GM12801 (cell line): Measurements from ENCODE around the gene MED26.

ENCODE experiments used
- CTCF ChIP-seq: IDR thresholded peaks from one replicate; pipeline ENCODE4 v1.5.1; 2011; ENCODE audit warnings: control low read depth; ENCODE audit not compliant: insufficient read length; ENCODE audit errors: extremely low read depth

MED26 gene, protein sequence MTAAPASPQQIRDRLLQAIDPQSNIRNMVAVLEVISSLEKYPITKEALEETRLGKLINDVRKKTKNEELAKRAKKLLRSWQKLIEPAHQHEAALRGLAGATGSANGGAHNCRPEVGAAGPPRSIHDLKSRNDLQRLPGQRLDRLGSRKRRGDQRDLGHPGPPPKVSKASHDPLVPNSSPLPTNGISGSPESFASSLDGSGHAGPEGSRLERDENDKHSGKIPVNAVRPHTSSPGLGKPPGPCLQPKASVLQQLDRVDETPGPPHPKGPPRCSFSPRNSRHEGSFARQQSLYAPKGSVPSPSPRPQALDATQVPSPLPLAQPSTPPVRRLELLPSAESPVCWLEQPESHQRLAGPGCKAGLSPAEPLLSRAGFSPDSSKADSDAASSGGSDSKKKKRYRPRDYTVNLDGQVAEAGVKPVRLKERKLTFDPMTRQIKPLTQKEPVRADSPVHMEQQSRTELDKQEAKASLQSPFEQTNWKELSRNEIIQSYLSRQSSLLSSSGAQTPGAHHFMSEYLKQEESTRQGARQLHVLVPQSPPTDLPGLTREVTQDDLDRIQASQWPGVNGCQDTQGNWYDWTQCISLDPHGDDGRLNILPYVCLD

GRCh38 chr19:16628183-16628983 lies at the start of gene MED26:
Gene MED26 (minus strand): TSS chr19:16628204. CDS start chr19:16627943, 261 bp downstream.
- TF ChIP-seq CTCF = no peak

DNA sequence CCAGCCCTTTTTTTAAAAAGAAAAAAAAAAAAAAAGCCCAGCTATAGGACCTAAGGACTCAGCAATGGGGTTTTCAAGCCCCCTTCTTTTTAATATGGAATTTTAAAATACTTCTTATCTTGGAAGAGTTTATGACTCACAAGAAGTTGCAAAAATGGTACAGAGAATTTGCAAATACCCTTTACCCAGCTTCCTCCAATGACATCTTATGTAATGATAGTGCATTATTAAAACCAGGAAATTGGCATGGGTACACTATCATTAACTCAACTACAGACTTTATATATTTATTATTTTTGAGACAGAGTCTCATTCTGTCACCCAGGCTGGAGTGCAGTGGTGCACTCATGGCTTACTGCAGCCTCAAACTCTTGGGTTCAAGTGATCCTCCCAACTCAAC lies 49.1 kb upstream of the MED26 start:
- TF ChIP-seq CTCF = no peak

DNA sequence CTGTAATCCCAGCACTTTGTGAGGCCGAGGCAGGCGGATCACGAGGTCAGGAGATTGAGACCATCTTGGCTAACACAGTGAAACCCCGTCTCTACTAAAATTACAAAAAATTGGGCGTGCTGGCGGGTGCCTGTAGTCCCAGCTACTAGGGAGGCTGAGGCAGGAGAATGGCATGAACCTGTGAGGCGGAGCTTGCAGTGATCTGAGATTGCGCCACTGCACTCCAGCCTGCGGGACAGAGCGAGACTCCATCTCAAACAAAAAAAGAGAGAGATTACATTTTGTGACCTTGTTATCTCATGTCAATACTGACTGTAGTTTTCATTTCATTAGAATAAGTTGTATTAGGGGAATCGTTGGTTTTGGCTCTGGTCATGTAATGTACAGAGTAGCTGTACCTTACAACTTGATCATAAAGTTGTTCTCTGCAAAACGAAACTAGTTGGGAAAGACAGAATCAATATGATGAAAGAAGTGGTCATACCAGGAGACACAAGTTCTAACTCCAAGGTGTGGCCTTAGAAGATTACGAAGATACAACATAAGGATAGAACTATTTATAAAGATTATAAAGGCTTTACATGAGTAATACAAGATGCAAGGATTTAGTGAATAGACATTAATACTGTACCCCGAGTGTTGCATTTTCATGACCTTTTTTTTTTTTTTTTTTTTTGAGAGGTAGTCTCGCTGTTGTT lies 48.2 kb upstream of the MED26 start:
- no peak for TF ChIP-seq CTCF

GRCh38 chr19:16673231-16673630 lies 45.2 kb upstream of the MED26 start:
- TF ChIP-seq CTCF = no peak

DNA sequence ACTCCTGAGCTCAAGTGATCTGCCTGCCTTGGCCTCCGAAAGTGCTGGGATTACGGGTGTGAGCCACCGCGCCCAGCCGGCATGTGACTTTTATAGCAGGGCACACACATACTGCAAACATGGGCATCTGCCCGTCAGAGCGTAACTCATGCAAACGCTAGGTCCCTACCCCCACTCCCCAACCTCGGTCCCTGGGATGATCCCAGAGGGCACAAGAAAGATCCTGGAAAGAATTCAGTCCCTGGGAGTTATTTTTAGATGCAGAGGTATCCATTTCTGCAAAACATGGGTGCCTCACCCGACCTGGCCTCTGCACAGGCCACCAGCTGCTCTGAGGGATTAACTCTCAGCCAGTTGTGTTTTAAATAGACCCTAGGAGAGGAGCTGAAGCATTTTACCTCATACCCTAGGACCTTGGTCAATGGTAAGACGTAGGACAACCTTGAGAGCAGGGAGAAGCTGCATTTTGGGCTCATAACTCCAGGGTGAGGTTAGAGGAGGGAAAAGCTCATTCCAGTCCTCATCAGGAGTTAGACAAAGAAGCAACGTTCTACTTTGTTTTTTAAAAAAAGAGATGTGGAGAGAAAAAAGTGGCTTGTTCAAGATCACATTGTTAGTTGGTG lies 43.8 kb upstream of the MED26 start:
- no peak for TF ChIP-seq CTCF

DNA sequence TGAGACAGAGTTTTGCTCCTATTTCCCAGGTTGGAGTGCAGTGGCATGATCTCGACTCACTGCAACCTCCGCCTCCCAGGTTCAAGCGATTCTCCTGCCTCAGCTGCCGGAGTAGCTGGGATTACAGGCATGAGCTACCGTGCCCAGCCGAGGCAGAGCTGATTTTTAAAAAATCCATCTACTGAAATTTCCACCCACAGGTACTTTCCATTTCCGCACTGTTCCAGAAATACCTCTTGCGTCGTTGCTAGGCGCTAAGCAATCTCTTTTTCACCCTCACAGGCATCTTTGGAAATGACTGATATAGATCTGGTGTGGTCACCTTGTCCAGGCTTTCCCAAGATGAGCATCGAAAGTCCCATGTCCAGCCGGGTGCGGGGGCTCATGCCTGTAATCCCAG lies 42.3 kb upstream of the MED26 start:
- no peak for TF ChIP-seq CTCF
